PFSK-1 (cell line): Measurements from ENCODE around the gene NDUFV1.

Experiments used
- FOXP2 ChIP-seq: optimal IDR thresholded peaks from 2 replicates; pipeline ENCODE3; 2011; ENCODE audit warnings: borderline replicate concordance, control low read depth, inconsistent platforms; ENCODE audit not compliant: insufficient read depth; ENCODE audit errors: extremely low read length, extremely low read depth
- POLR2AphosphoS5 ChIP-seq: IDR thresholded peaks from 2 replicates; pipeline ENCODE4 v1.6.1; 2012; ENCODE audit warnings: low read depth, mild to moderate bottlenecking, control low read depth, low read length, moderate library complexity
- SIN3A ChIP-seq: IDR thresholded peaks from 2 replicates; pipeline ENCODE4 v1.6.1; 2012; ENCODE audit warnings: mild to moderate bottlenecking, low read length, moderate library complexity, borderline replicate concordance; ENCODE audit not compliant: insufficient read depth
- TAF1 ChIP-seq: IDR thresholded peaks from 2 replicates; pipeline ENCODE4 v1.6.1; 2012; ENCODE audit warnings: low read length, control low read depth, borderline replicate concordance; ENCODE audit not compliant: insufficient read depth
- TF ChIP-seq, protein P1 (sequence below), 2 experiments: IDR thresholded peaks; 2 replicates each; pipeline versions ENCODE4 v1.6.1 to v1.8.0; 2011 to 2012; ENCODE audit warnings: low read depth in 2 of 2, low read length in 2 of 2, control low read depth in 1 of 2, inconsistent platforms in 1 of 2, mild to moderate bottlenecking in 1 of 2, moderate library complexity in 1 of 2; ENCODE audit not compliant: insufficient read depth in 1 of 2

NDUFV1 gene

DNA sequence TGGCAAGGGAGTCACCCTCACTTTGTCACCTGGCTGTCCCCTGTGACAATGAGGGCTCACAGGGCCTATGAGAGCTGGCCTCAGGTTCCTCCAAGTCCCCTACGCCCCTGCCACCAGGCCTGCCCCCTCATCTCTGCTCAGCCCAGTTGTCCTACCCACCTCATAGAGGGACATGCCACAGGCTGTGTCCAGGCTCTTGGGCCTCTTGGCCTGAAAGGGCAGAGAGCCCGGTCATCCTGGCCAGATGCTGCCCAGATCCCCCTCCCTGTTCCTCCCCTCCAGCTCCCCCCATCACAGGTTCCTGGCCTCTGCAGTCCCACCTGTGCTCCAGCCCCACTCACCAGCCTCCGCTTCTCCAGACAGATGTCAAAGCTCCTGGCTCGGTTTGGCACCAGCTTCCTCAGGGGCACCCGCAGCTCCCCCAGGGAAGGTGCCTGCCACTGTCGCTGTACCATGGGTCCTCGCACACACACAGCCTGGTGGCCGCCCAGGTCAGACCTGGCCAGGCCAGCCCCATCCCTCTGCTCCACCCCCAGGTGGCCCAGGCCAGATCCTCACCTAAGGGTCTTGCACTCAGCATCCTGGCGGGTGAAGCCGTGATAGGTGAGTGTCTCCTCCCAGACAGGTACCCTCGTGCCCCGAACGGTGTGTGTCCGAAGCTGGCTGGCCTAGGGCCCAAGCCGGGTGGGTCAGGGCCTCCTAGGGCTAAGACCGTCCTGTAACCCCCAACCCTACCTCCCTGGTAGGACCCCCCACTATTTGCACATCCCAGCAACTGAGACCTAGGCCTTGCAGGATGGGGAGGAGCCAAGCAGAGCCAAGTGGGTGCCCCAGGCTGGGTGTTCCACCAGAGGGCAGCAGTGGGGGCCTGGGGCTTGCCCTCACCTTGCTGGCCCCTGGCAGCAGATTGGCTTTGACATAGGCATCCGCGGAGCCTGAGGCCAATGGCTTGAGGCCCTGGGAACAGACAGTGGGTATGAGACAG is 8.3 kb downstream of the NDUFV1 start:
- TF ChIP-seq, protein P1, sequence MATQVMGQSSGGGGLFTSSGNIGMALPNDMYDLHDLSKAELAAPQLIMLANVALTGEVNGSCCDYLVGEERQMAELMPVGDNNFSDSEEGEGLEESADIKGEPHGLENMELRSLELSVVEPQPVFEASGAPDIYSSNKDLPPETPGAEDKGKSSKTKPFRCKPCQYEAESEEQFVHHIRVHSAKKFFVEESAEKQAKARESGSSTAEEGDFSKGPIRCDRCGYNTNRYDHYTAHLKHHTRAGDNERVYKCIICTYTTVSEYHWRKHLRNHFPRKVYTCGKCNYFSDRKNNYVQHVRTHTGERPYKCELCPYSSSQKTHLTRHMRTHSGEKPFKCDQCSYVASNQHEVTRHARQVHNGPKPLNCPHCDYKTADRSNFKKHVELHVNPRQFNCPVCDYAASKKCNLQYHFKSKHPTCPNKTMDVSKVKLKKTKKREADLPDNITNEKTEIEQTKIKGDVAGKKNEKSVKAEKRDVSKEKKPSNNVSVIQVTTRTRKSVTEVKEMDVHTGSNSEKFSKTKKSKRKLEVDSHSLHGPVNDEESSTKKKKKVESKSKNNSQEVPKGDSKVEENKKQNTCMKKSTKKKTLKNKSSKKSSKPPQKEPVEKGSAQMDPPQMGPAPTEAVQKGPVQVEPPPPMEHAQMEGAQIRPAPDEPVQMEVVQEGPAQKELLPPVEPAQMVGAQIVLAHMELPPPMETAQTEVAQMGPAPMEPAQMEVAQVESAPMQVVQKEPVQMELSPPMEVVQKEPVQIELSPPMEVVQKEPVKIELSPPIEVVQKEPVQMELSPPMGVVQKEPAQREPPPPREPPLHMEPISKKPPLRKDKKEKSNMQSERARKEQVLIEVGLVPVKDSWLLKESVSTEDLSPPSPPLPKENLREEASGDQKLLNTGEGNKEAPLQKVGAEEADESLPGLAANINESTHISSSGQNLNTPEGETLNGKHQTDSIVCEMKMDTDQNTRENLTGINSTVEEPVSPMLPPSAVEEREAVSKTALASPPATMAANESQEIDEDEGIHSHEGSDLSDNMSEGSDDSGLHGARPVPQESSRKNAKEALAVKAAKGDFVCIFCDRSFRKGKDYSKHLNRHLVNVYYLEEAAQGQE (IDR thresholded peaks at IDR 0.05; ENCODE audit: insufficient read depth in 1 of 2, low read depth in 2 of 2, low read length in 2 of 2): no peak
- peak; percentile 11; the same call in 1 of the 2 replicates for TF ChIP-seq POLR2AphosphoS5
- TF ChIP-seq FOXP2: no peak

DNA sequence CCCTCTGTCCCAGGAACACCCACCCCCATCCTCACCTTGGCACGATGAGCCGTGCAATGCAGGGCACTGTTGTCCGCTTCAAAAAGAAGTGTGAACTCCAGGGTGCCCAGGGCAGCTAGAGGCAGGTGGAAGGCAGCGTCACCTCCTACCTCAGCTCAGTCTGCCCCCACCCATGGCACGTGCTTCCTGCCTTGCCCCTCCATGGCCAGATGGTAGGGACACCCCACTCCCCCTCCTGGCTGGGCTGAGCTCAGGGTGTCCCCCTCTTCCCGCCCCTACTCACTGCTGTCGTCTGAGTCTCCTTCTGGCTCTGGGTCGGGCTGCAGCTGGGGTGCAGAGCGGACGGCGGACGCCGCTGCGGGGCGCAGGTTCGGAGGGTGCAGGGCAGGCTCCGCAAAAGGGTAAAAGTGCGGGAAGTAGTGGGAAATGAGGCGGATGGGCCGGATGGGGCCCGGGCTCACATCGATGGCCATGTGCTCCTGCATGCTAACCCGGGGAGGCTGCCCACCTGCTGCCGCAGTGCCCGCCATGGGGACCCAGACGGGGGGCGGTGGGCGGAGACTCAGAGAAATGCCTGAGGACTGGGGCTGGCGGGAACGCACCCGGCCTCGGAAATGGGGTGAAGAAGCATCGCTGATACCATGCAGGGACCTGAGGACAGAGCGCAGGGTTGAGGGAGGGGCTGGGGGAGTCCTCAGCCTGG is 9.1 kb downstream of the NDUFV1 start:
- TF ChIP-seq FOXP2 (no peak), TAF1 (no peak), POLR2AphosphoS5 (no peak), SIN3A (no peak)
- TF ChIP-seq, protein P1 (IDR thresholded peaks at IDR 0.05; ENCODE audit: insufficient read depth in 1 of 2, low read depth in 2 of 2, low read length in 2 of 2): no peak

DNA sequence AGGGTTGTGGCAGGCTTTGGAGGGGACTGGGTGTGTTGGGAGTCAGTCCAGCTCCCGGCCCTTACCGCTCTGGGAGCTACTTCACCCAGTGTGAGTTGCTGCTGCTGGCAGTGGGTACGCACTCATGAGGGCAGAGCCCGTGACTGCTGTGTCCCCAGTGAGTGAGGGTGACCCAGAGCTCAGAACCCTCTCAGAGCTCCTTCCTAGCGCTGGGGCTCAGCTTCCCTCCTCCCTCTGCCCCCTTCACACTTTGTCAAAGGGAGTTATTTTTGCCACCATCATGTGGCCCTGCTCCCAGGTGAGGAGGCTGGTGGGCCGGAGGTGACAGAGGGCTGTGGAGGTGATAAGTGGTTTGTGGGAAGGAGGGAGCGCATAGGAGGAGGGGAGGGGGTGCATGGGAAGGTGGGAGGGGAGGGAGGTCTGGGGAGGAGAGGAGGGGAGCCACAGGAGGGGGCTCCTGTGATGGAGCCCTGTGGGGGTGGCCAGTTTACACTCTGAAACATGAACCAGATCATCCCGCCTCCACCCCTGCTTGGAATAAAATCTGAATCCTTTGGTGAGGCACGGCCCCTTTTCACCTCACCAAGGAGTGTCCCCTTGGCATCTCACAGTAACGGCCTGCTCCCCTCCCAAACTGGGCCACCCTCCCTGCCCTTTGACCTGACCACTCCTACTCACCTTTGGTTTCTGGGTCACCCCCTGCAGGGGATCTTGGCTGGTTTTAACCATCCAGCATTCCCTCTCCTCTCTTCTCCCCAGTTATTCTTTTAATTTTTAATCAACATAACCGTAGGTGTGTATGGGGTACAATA is 9.9 kb downstream of the NDUFV1 start:
- TF ChIP-seq, protein P1 (IDR thresholded peaks at IDR 0.05; ENCODE audit: insufficient read depth in 1 of 2, low read depth in 2 of 2, low read length in 2 of 2): no peak
- TF ChIP-seq TAF1: no peak
- TF ChIP-seq SIN3A: no peak
- TF ChIP-seq POLR2AphosphoS5: no peak
- no peak for TF ChIP-seq FOXP2

DNA sequence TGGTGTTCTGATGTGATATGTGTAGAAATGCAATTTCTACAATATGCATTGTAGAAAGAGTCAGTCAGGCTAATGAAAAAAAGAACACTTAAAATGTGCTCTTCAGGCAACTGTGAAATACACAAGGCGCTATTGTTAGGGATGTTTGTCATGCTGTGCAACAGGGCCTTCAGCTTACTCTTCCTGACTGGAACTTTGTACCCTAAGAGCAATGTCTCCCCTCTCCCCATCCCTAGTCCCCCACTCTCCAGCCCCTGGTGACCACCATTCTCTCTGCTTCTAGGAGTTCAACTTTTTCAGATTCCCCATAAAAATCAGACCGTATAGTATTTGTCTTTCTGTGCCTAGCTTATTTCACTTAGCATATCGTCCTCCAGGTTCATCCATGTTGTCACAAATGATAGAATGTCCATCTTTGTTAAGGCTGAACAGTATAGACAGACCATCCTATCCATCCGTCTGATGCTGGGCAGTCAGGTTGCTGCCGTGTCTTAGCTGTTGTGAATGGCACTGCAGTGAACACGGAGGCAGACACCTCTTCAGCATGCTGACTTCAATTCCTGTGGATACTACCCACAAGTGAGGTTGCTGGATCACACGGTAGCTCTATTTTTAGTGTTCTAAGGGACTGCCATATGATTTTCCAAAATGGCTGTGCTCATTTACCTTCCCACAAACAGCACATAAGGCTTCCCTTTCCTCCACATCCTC is 10.7 kb downstream of the NDUFV1 start:
- TF ChIP-seq TAF1: no peak
- TF ChIP-seq, protein P1 (IDR thresholded peaks at IDR 0.05; ENCODE audit: insufficient read depth in 1 of 2, low read depth in 2 of 2, low read length in 2 of 2): no peak
- TF ChIP-seq POLR2AphosphoS5: no peak
- no peak for TF ChIP-seq SIN3A
- TF ChIP-seq FOXP2: no peak
